Stimulated activated CD8-positive, alpha-beta memory T cell treated with anti-CD3 and anti-CD28 coated beads, Interleukin-12 subunit alpha, Interleukin-12 subunit beta, amount 100 ng/mL, for 24 hours (primary cell): Measurements from ENCODE around the gene CDK14.

Experiments
- DNase-seq: peaks from one replicate; pipeline ENCODE4 v3.0.0-alpha.2; 2020; ENCODE audit errors: extremely low read depth

The CDK14 gene

GRCh38 chr7:90595801-90596670, at the start of gene CDK14:
Gene CDK14 (plus strand): TSS chr7:90596321. CDS start chr7:90596628, 307 bp downstream.
- DNase-seq: no peak

GRCh38 chr7:90551036-90551435, 45.1 kb upstream of the CDK14 start:
- DNase-seq: no peak

- DNase-seq: no peak
Measured at GRCh38 chr7:90552521-90552920, 43.6 kb upstream of the CDK14 start.

GRCh38 chr7:90560730-90561129, 35.4 kb upstream of the CDK14 start:
- DNase-seq: no peak

- DNase-seq: no peak
Measured at GRCh38 chr7:90563286-90563685, 32.8 kb upstream of the CDK14 start.

DNA sequence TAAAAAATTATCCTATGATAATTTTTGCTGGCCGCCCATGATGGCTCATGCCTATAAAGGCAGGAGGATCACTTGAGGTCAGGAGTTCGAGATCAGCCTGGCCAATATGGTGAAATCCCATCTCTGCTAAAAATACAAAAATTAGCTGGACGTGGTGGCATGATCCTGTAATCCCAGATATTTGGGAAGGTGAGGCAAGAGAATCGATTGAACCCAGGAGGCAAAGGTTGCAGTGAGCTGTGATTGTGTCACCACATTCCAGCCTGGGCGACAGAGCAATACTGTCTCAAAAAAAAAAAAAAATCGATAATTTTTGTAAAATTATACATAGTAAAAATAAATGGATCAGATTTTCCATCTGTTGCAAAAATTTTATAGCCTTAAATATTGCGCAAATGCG, 31.7 kb upstream of the CDK14 start:
- DNase-seq: no peak

DNA sequence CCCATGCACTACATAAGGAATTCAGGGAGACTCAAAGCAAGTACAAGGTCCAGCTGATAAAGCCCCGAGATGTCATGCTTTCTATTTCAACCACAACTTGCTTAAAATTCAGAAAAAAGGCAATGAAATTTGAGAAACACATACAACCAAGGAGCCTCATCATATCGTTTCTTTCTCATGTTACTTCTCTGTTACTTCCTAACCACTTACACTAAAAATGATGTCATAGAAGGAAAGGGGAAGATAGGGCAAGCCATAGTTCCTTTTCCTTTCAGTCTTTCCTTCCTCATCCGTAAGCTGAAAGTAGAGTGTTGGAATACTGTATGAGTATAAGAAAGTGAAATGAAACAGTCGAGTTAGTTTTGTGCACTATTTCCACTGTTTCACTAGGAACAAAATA, 27.9 kb upstream of the CDK14 start:
- DNase-seq: no peak

GRCh38 chr7:90569368-90569767, 26.8 kb upstream of the CDK14 start:
- no peak for DNase-seq

GRCh38 chr7:90570373-90570959, 25.7 kb upstream of the CDK14 start:
- no peak for DNase-seq

GRCh38 chr7:90574146-90574819, 21.8 kb upstream of the CDK14 start:
- no peak for DNase-seq

DNA sequence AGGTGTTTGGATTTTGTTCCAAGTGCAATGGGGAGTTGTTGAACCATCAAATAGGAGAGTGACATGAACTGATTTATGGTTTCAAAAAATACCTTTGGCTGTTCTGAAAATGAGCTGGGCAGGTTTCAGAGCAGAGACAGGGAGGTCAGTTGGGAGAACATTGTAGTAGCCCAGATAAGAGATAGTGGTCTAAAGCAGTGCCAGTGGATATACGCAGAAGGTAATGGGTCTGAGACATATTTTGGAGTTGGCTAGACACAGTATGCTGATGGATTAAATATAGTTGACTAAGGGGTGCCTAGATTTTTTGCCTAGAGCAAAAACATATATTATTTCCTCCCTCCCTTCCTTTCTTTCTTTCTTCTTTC, 21.3 kb upstream of the CDK14 start:
- no peak for DNase-seq

DNA sequence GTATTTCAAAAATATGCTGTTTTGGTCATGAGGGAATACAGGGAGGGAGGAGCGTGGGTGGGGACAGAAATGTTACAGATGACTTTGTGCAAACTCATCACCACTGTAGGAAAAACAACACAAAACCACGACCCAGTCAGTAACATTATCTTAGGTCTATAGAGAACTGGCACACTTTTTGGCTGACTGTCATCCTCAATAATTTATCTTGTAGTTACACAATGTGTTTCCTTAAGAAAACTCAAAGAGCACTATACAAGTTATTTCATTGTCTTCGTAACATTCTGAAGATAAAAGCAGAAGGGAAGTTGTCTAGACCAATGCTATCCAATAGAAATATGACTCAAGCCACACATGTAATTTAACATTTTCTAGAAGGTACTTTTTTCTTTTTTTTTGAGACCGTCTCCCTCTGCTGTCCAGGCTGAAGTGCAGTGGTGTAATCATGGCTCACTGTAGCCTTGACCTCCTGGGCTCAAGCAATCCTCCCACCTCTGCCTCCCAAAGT, 16.9 kb upstream of the CDK14 start:
- DNase-seq: no peak

DNA sequence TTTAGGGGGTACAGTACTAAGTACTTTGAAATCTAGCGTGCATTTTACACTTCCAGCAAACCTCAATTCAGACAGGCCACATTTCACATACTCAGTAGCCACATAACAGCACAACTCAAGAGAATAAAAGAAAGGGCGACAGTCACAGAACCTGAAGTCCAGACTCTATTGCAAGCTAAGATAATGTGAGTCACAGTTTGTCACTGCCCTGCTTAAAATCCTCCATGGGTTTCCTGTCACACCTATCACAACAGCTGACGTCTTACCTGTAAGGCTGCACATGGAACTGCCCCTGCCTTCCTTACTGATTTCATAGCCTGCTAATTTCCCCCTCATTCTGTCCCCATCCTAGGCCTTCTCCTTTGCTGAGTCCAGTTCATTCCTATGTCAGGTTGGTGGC, 16.1 kb upstream of the CDK14 start:
- DNase-seq: no peak

- DNase-seq: no peak
Measured at GRCh38 chr7:90582164-90582563, 14.0 kb upstream of the CDK14 start.

DNA sequence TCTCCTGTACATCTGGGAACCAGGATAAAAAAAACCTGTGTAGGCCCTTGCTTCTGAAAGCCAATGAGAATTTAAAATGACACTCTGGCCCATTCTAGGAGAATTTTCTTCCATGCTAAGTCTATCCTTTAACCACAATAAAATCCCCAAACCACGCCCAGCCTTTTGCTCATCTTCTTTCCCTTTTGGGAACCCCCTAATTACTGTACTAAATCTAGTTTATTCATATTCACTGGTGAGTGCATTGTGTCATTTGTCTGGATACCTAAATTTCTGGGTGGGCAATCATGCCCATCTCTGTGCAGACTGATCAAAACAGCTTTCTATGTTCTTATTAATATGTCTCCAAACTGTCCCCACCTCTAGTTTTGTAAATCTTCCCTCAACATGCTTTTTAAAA, 11.7 kb upstream of the CDK14 start:
- no peak for DNase-seq

DNA sequence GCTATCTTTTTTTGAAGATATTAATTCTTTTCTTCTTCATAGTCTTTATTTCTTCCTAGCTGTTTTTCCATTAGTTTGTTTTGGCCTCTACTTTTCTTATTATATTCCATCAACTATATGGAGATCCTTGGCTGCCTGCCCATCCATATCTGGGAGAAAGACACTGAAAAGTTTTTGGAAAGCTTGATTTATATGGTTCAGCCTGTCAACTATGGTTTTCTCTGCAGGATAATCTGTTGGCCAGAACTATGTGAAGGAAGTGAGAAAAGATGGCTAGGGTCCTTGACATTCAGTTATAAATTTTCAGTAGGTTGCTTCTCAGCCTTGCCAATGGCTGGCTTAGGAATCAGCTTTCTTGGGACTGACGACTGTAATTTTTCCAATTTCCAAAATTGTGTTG, 10.0 kb upstream of the CDK14 start:
- DNase-seq: no peak

GRCh38 chr7:90587766-90588165, 8.4 kb upstream of the CDK14 start:
- no peak for DNase-seq

- no peak for DNase-seq
Measured at GRCh38 chr7:90592033-90592432, 4.1 kb upstream of the CDK14 start.

- no peak for DNase-seq
Measured at GRCh38 chr7:90593205-90593604, 2.9 kb upstream of the CDK14 start.

GRCh38 chr7:90594751-90595317, 1.3 kb upstream of the CDK14 start:
- DNase-seq: no peak

DNA sequence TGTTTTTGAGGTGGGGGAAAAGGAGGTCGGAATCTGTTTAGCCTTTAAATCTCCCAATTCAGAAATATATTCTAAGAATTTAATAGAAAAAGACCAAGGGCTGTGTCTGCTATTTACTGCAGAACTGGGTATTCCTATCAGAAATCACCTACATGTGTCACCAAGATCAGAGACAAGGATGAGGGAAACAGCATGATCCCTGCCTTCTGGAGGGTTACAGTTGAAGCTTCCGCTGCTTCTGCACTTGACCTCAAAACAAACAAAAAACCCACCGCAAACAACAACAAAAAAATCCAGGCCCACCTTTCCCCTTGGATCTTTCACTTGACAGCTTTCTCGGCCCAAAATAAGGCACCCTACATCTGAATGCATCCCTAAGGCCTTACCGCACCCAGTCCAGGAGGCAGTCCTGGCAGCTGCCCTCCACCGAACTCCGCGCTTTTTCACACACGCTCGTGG, 750 bp upstream of the CDK14 start:
- DNase-seq: no peak
